ENCODE results near the gene USP17L24.
"Not testable (repeated sequence)": the region's sequence is repeated elsewhere in the genome, so short reads cannot be mapped to it uniquely, and the experiment has no call there.

The USP17L24 gene, protein sequence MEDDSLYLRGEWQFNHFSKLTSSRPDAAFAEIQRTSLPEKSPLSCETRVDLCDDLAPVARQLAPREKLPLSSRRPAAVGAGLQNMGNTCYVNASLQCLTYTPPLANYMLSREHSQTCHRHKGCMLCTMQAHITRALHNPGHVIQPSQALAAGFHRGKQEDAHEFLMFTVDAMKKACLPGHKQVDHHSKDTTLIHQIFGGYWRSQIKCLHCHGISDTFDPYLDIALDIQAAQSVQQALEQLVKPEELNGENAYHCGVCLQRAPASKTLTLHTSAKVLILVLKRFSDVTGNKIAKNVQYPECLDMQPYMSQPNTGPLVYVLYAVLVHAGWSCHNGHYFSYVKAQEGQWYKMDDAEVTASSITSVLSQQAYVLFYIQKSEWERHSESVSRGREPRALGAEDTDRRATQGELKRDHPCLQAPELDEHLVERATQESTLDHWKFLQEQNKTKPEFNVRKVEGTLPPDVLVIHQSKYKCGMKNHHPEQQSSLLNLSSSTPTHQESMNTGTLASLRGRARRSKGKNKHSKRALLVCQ

DNA sequence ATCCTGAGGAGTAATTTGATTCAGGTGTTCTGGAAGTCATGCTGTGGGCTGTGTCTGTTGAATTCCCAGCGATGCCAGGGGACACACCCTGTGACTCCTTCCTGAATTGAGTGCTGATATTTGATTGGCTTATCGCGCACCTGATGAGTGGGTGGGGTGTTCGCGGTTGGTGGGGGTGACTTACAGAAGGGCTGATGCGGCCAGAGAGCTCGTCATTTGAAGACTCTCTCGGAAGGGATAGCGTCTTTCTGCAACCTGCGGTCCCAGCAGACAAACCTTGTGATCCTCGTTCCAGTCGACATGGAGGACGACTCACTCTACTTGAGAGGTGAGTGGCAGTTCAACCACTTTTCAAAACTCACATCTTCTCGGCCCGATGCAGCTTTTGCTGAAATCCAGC lies at the start of gene USP17L24:
Gene USP17L24 (plus strand): TSS at position 301 of the 400 bp plus-strand sequence. CDS start 0 bp downstream, at position 301.
- DNase-seq, result not testable (repeated sequence)

DNA sequence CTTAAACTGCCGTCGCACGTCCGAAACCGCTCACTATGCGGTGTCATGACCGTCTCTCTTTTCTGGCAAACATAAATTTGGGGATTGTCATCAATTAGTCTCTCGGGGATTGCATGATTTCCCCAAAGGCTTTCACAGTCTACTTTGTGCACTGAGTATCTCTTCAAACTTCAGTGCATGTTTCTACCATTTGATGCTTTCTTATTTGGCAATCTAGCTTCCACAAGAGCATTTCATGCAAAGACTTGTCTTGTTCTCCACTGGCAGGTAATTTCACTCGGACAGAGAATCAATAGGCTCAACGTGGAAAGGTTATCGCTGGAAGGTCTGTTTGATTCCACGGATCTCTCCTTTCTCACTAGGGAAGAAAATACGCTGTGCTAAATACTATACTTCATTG lies 774 bp upstream of the USP17L24 start:
- not testable (repeated sequence) for DNase-seq

DNA sequence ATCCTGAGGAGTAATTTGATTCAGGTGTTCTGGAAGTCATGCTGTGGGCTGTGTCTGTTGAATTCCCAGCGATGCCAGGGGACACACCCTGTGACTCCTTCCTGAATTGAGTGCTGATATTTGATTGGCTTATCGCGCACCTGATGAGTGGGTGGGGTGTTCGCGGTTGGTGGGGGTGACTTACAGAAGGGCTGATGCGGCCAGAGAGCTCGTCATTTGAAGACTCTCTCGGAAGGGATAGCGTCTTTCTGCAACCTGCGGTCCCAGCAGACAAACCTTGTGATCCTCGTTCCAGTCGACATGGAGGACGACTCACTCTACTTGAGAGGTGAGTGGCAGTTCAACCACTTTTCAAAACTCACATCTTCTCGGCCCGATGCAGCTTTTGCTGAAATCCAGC lies 4.6 kb downstream of the USP17L24 start, which contains the start of gene USP17L25:
Gene USP17L25 (plus strand): TSS at position 301 of the 400 bp plus-strand sequence. CDS start 0 bp downstream, at position 301.
- DNase-seq, result not testable (repeated sequence)

DNA sequence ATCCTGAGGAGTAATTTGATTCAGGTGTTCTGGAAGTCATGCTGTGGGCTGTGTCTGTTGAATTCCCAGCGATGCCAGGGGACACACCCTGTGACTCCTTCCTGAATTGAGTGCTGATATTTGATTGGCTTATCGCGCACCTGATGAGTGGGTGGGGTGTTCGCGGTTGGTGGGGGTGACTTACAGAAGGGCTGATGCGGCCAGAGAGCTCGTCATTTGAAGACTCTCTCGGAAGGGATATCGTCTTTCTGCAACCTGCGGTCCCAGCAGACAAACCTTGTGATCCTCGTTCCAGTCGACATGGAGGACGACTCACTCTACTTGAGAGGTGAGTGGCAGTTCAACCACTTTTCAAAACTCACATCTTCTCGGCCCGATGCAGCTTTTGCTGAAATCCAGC lies 9.4 kb downstream of the USP17L24 start, which contains the start of gene USP17L26:
Gene USP17L26 (plus strand): TSS at position 301 of the 400 bp plus-strand sequence. CDS start 0 bp downstream, at position 301.
- DNase-seq, result not testable (repeated sequence)

DNA sequence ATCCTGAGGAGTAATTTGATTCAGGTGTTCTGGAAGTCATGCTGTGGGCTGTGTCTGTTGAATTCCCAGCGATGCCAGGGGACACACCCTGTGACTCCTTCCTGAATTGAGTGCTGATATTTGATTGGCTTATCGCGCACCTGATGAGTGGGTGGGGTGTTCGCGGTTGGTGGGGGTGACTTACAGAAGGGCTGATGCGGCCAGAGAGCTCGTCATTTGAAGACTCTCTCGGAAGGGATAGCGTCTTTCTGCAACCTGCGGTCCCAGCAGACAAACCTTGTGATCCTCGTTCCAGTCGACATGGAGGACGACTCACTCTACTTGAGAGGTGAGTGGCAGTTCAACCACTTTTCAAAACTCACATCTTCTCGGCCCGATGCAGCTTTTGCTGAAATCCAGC lies 14.1 kb downstream of the USP17L24 start, which contains the start of gene USP17L5:
Gene USP17L5 (plus strand): TSS at position 301 of the 400 bp plus-strand sequence. CDS start 0 bp downstream, at position 301.
- not testable (repeated sequence) for DNase-seq

DNA sequence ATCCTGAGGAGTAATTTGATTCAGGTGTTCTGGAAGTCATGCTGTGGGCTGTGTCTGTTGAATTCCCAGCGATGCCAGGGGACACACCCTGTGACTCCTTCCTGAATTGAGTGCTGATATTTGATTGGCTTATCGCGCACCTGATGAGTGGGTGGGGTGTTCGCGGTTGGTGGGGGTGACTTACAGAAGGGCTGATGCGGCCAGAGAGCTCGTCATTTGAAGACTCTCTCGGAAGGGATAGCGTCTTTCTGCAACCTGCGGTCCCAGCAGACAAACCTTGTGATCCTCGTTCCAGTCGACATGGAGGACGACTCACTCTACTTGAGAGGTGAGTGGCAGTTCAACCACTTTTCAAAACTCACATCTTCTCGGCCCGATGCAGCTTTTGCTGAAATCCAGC lies 18.9 kb downstream of the USP17L24 start, which contains the start of gene USP17L27:
Gene USP17L27 (plus strand): TSS at position 301 of the 400 bp plus-strand sequence. CDS start 0 bp downstream, at position 301.
- DNase-seq, result not testable (repeated sequence)

DNA sequence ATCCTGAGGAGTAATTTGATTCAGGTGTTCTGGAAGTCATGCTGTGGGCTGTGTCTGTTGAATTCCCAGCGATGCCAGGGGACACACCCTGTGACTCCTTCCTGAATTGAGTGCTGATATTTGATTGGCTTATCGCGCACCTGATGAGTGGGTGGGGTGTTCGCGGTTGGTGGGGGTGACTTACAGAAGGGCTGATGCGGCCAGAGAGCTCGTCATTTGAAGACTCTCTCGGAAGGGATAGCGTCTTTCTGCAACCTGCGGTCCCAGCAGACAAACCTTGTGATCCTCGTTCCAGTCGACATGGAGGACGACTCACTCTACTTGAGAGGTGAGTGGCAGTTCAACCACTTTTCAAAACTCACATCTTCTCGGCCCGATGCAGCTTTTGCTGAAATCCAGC lies 23.6 kb downstream of the USP17L24 start, which contains the start of gene USP17L28:
Gene USP17L28 (plus strand): TSS at position 301 of the 400 bp plus-strand sequence. CDS start 0 bp downstream, at position 301.
- DNase-seq, result not testable (repeated sequence)

DNA sequence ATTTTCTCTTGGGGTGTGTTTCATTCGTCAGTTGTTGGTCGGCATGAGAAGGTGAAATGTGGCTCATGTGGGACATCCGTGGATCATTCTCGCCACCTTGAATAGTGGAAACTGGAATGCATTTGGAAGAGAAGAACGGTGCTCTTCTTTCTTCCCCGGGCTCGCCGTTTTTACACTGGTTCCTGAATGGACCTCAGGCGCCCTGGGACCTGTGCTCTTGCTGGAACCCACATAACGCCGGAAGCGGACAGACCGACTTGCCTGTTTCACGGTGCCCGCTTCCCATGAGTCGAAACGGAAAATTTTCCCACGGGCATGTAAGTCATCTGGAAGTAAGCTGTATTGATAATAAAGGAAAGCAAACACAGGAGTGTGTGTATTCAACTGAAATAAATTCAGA lies 25.9 kb downstream of the USP17L24 start:
- DNase-seq, result not testable (repeated sequence)

DNA sequence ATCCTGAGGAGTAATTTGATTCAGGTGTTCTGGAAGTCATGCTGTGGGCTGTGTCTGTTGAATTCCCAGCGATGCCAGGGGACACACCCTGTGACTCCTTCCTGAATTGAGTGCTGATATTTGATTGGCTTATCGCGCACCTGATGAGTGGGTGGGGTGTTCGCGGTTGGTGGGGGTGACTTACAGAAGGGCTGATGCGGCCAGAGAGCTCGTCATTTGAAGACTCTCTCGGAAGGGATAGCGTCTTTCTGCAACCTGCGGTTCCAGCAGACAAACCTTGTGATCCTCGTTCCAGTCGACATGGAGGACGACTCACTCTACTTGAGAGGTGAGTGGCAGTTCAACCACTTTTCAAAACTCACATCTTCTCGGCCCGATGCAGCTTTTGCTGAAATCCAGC lies 28.4 kb downstream of the USP17L24 start, which contains the start of gene USP17L29:
Gene USP17L29 (plus strand): TSS at position 301 of the 400 bp plus-strand sequence. CDS start 0 bp downstream, at position 301.
- DNase-seq, result not testable (repeated sequence)

DNA sequence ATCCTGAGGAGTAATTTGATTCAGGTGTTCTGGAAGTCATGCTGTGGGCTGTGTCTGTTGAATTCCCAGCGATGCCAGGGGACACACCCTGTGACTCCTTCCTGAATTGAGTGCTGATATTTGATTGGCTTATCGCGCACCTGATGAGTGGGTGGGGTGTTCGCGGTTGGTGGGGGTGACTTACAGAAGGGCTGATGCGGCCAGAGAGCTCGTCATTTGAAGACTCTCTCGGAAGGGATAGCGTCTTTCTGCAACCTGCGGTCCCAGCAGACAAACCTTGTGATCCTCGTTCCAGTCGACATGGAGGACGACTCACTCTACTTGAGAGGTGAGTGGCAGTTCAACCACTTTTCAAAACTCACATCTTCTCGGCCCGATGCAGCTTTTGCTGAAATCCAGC lies 37.9 kb downstream of the USP17L24 start, which contains the start of gene USP17L30:
Gene USP17L30 (plus strand): TSS at position 301 of the 400 bp plus-strand sequence. CDS start 0 bp downstream, at position 301.
- DNase-seq, result not testable (repeated sequence)

Data from stimulated activated CD4-positive, alpha-beta T cell treated with anti-CD3 and anti-CD28 coated beads, Interleukin-1b, Interleukin-23, amount 100 ng/mL, for 48 hours (primary cell).